Stimulated activated CD8-positive, alpha-beta memory T cell treated with anti-CD3 and anti-CD28 coated beads, Interleukin-4, amount 100 ng/mL, for 24 hours (primary cell): ENCODE data around the gene MAST1.
A peak's percentile ranks its signal among the peaks of the same experiment; 100 is the strongest.
"Not testable (repeated sequence)": the region's sequence is repeated elsewhere in the genome, so short reads cannot be mapped to it uniquely, and the experiment has no call there.

Source experiments
- DNase-seq: peaks from one replicate; pipeline ENCODE4 v3.0.0-alpha.2; 2020; ENCODE audit warnings: low read depth

The MAST1 gene

GRCh38 chr19:12840091-12841079, 2.1 kb downstream of the MAST1 start:
- no peak for DNase-seq

DNA sequence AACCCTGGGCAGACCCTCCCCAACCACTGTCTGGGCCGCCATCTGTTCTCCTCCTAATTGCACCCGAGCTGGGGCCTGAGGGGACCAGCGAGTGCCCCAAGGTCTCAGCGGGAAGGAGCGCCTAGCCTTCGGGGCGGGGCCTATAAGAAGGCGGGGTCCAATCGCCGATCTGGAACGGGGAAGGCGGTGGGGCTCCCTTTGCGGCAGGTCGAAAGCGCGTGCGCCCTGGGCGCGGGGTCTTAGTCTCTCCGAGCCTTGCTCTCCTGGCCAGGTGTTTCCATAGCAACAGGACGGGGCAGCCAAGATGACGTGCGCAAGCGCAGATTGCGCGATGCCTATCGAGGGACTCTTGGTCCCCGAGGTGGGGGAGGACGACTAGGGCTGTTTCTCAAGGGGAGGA, 2.8 kb downstream of the MAST1 start:
- no peak for DNase-seq

- no peak for DNase-seq
Observed at GRCh38 chr19:12842511-12842910, 4.2 kb downstream of the MAST1 start.

GRCh38 chr19:12843328-12843727, 5.0 kb downstream of the MAST1 start:
- DNase-seq = no peak

GRCh38 chr19:12843999-12844732, 5.9 kb downstream of the MAST1 start:
- DNase-seq = no peak

DNA sequence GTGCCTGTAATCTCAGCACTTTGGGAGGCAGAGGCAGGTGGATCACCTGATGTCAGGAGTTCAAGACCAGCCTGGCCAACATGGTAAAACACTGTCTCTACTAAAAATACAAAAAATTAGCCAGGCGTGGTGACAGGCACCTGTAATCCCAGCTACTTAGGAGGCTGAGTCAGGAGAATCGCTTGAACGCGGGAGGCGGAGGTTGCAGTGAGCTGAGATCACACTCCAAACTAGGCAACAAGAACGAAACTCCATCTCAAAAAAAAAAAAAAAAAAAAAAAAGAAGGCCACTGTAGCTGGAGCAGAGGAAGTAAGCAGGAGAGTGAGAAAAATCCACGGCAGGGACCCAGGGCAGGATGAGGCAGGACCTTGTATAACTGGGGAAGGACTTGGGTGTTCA, 8.3 kb downstream of the MAST1 start:
- DNase-seq = not testable (repeated sequence)

GRCh38 chr19:12847159-12848139, 9.1 kb downstream of the MAST1 start:
- peak; percentile 81 for DNase-seq

DNA sequence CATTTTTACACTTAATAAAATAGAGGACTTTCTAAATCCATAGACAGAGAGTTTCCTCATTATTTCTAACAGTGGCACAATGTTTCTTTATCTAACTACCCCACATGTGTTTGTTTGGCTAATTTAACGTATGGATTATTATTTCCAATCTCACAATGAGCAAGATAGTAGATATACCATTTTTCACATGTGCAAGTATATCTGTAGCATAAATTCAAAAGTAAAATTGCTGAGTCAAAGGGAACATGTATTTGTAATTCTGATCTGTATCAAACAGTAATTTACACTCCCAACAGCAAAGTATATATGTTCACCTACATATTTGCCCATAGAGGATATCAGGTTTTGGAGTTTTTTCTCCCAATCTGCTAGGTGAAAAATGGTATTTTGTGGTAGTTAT, 18.3 kb downstream of the MAST1 start:
- no peak for DNase-seq

- DNase-seq = no peak
Observed at GRCh38 chr19:12858041-12858928, 20.0 kb downstream of the MAST1 start.

- no peak for DNase-seq
Observed at GRCh38 chr19:12859546-12859945, 21.2 kb downstream of the MAST1 start.

DNA sequence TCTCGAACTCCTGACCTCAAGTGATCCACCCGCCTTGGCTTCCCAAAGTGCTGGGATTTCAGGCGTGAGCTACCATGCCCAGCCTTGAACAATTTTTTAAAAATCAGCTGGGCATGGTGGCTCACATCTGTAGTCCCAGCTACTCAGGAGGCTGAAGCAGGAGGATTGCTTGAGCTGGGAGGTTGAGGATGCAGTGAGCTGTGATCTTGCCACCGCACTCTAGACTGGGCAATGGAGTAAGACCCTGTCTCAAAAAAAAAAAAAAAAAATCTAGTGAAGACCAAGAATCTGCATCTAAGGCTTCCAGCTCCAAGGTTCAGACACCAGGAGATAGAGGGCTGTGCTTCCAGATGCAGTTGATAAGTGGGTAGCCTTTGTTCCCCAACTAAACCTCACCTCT, 25.8 kb downstream of the MAST1 start:
- no peak for DNase-seq

- no peak for DNase-seq
Observed at GRCh38 chr19:12864721-12865715, 26.7 kb downstream of the MAST1 start.

- no peak for DNase-seq
Observed at GRCh38 chr19:12865746-12866415, 27.6 kb downstream of the MAST1 start.

DNA sequence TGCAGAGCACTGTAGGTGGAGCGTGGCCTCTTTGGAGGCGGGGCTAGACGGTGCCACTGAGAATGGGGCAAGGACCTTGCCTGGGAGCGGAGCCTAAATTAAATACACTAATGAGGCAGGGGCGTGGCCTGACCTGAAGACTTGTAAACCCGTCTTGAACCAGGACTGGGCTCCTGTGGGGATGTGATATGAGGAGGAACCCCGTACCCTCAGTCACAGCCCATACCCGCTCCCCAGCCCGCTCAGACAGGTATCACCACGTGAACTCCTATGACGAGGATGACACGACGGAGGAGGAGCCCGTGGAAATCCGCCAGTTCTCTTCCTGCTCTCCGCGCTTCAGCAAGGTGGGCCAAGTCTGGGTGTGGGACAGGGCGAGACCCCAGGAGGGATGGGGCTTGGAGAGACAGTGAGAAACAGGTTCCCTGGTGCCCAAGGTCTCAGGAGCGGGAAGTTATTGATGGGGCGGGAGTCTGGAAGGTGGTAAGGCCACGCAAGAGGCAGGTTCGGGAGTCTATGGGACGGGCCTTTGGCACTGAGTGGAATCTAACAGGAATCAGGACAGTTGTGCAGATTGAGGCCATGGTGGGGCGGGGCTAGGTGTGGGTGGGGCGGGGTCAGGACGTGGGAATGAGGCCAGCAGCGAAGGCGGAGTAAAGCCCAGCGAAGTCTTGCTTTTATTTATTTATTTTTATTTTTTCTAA, 28.3 kb downstream of the MAST1 start:
- no peak for DNase-seq

DNA sequence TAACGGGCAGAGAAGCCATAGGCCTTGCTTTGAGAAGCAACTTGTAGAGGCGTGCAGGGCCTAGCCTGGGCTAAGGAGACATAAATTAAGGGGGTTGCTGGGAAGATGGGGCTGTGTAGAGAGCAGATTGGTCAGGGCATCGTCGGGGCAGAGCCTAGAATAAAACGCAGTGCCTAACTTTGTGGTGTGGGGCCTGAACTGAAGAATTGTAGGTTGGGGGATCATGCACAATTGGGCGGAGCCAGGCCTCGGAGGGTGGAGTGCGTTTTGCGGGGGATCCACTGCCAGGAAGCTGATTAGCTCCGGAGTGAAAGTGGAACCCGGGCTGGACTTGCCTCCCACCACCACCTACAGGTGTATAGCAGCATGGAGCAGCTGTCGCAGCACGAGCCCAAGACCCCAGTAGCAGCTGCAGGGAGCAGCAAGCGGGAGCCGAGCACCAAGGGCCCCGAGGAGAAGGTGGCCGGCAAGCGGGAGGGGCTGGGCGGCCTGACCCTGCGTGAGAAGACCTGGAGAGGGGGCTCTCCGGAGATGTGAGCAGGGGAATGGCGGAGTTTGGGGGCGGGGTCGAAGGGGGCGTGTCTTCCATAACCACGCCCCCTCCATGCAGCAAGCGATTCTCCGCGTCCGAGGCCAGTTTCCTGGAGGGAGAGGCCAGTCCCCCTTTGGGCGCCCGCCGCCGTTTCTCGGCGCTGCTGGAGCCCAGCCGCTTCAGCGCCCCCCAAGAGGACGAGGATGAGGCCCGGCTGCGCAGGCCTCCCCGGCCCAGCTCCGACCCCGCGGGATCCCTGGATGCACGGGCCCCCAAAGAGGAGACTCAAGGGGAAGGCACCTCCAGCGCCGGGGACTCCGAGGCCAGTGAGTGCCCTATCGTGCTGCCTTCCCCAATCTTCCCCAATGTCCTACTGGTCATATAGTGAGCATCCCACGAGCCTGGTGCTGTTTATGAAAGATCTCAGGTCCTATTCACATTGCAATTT, 29.1 kb downstream of the MAST1 start:
- peak; percentile 51 for DNase-seq

DNA sequence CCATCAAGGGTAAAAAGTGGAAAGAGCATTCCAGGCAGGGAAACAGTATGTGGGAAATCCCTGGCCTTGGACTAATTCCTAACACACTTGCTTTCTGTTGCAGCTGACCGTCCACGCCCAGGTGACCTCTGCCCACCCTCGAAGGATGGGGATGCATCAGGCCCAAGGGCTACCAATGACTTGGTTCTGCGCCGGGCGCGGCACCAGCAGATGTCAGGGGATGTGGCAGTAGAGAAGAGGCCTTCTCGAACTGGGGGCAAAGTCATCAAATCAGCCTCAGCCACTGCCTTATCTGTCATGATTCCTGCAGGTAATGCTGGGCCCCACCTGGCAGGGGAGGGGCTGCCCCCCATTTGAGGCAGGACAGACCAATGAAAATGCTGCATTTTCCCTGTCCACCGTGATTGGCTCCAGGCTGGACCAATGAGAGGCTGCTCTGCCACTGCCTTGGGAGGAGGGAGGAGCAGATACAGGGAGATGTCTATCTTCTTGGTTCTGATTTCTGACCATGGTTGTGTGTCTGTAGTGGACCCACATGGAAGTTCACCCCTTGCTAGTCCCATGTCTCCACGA, 30.3 kb downstream of the MAST1 start:
- no peak for DNase-seq

DNA sequence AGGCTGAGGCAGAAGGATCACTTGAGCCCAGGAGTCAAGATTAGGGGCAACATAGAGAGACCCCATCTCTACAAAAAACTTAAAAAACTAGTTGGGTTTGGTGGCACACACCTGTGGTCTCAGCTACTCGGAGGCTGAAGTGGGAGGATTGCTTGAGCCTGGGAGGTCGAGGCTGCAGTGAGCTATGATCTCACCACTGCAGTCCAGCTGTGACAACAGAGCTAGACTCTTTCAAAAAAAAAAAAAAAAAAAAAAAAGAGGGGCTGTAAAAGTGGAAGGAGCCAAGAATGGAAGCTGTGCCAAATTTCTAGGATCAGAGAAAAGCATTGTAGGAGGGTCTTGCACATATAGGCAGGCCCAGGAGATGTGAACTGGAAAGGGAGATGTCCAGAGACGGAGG, 33.4 kb downstream of the MAST1 start:
- no peak for DNase-seq
